ENCODE results near the gene SLC12A9.
A peak's percentile ranks its signal among the peaks of the same experiment; 100 is the strongest.
"Not testable (repeated sequence)": the region's sequence is repeated elsewhere in the genome, so short reads cannot be mapped to it uniquely, and the experiment has no call there.

The SLC12A9 gene, protein sequence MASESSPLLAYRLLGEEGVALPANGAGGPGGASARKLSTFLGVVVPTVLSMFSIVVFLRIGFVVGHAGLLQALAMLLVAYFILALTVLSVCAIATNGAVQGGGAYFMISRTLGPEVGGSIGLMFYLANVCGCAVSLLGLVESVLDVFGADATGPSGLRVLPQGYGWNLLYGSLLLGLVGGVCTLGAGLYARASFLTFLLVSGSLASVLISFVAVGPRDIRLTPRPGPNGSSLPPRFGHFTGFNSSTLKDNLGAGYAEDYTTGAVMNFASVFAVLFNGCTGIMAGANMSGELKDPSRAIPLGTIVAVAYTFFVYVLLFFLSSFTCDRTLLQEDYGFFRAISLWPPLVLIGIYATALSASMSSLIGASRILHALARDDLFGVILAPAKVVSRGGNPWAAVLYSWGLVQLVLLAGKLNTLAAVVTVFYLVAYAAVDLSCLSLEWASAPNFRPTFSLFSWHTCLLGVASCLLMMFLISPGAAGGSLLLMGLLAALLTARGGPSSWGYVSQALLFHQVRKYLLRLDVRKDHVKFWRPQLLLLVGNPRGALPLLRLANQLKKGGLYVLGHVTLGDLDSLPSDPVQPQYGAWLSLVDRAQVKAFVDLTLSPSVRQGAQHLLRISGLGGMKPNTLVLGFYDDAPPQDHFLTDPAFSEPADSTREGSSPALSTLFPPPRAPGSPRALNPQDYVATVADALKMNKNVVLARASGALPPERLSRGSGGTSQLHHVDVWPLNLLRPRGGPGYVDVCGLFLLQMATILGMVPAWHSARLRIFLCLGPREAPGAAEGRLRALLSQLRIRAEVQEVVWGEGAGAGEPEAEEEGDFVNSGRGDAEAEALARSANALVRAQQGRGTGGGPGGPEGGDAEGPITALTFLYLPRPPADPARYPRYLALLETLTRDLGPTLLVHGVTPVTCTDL

DNA sequence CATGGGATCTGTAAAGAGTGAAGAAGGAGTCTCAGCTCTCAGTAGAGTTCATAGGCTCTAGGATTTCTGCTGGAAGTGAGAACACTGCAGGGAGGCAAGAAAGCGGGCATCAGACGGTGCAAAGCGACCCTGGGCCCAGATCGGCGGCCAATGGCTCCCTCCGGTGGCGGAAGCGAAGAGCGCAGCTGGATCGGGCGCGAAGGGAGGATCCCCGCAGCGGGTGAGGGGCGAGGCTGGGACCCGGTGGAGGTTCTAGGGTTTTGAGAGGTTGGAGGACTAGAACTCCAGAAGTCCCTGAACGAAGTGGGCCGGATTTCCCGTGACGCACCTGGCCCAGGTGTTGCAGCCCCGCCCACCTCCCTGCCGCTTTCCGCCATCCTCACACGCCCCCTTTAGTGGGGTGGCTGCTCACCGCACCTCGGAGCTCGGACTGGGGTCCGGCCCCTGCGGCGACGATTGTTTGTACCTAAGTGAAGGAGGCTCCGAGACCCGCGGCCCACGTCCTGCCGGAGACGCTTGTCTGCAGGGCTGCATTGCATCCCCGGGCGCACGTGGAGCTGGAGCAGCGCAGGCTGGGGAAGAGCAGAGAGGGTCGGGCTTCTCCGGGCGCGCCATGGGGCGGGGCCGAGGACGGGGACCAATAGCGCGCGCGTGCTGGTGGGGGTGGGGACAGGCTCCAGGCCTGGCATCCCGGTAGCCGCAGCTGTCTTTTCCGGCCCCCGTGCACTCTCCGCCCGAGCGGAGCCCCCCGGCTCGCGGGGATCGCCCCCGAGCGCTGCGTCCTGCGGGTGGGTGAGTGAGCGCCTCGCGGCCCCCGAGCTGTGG lies at the start of gene SLC12A9:
Gene SLC12A9 (plus strand): TSS at position 666 of the 825 bp plus-strand sequence. CDS start 1,485 bp downstream, outside the sequence.
- DNase-seq (ENCODE audit: low read depth, low spot score): peak; percentile 65

DNA sequence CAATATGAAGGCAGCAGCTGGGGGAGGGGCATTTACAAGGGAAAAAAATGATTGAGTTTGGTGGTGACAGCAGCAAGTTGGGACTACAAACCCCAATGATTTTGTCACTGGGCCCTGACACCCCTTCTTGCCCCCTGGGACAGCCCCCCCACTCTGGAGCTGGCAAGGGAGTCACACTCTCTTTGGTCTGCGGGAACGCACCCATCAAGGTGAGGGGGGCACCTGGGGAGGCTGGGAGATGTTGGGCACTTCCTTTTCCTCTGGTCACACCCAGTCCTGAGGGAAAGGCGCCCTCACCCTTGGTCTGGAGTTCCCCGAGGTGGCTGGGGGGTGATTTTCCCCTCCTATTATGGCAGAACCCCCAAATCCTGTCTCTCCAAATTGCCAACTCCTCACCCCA lies 49.6 kb upstream of the SLC12A9 start:
- DNase-seq (ENCODE audit: low read depth, low spot score): no peak

DNA sequence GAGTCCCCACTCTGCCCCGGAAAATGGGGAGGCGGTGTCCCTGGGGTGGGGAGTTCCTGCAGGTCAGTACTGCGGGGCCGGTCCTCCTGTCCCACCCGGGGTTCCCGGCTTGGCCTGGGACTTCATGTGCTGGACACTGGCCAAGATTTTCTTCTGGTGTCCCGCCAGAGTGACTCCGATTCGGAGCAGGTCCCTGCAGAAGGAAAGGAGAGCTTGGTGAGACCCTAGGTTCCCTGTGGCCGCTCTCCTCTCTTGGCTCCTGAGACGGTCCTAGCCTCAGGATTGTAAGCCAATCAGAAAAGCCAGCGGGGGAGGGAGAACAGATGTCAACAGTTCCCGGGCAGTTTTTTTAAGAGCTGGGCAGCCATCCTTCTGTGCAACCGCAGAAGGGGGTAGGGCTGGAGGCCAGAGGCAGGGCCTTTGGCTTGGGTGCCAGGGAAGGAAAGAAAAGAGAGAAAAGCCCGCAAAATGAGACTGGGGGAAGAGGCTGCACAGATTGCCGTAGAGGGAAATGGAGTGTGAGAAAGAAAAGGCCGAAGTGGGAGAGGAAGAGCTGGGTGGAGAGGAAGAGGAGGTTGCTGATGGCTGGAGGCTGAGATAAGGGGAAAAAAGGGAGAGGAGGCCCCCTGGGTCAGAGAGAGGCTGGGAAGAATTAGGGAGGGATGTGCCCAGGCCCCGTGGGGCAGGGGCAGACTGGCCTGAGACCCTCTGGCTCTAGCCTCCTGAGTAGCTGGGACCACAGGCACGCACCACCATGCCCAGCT lies 48.9 kb upstream of the SLC12A9 start:
- DNase-seq (ENCODE audit: low read depth, low spot score): no peak

DNA sequence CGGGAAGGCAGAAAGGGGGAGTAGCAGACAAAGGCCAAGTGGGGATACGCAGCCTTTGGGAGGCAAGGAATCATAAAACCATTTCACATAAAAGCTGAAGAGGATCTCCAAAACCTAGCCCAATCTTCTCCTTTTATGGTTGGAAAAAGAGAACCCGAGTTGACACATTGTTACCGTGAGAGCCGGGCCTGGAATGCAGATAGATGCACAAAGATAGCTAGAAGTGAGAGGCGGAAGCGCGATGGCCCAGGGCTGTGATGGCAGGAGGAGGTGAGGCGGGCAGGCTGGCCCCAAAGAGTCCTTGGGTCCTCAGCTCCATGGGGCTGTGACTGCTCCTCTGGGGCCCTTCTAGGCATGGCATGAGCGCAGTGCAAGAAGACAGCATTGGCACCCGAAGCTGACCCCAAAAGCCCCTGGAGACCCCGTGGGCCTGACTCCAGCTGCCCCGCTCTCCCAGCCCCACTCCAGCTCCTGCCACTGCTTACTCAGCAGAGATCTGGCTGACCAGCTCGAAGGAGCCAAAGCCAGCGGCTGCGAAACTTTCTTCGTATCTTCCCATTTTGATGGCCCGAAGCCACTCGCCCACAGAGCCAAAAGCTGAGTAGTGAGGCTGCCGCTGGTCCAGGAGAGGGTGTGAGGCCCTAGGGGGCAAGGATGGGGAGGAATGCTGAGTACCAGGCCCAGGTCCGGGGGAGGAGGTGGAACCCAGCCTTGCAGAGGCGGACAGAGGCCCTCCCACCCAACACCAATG lies 47.7 kb upstream of the SLC12A9 start:
- no peak for DNase-seq (ENCODE audit: low read depth, low spot score)

DNA sequence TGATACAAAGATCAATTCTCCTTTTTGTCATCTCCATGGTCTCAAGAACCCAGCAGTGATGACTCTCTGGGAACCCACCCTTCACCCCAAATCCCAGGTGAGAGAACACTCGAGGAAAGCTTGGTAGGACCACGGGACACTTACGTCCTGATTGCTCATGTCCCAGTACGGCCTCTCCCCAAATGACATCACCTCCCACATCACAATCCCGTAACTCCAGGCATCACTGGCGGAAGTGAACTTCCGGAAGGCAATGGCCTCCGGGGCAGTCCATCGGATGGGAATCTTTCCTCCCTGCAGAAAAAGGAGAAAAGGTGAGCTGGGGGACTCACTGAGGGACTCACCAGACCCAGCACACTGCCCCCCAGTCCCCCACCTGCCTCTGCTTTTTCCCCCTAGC lies 46.2 kb upstream of the SLC12A9 start:
- no peak for DNase-seq (ENCODE audit: low read depth, low spot score)

DNA sequence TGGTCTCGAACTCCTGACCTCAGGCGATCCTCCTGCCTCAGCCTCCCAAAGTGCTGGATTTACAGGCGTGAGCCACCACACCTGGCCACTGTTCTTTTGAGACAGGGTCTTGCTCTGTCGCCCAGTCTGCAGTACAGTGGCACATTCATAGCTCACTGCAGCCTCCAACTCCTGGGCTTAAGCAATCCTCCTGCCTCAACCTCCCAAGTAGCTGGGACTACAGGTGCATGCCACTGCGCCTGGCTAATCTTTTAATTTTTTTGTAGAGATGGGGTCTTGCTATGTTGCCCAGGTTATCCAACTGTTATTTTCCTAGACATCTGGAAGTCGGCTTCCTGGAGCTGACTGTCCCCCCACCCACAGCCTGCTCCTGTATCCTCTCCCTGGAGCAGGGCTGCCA lies 45.6 kb upstream of the SLC12A9 start:
- not testable (repeated sequence) for DNase-seq (ENCODE audit: low read depth, low spot score)

DNA sequence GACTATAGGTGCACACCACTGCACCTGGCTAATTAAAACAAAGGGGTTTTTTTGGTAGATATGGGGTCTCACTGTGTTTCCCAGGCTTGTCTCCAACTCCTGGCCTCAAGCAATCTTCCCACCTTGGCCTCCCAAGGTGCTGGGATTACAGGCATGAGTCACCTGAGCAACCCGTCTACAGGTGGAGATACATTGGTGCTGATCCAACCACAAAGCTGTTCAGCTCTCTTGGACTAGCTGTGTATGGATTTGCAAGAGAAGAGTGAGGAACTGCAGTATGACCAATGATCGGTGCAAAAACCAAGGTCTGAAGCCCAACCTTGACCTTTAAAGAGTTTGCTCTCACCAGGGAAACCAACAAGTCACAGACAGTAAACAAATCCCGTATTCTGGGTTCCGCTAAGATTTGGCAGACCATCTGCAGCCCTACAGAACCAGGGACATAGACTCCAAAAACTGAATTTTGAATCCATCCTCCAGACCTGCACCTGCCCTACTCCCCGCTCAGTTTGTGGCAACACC lies 44.1 kb upstream of the SLC12A9 start:
- DNase-seq (ENCODE audit: low read depth, low spot score): no peak

DNA sequence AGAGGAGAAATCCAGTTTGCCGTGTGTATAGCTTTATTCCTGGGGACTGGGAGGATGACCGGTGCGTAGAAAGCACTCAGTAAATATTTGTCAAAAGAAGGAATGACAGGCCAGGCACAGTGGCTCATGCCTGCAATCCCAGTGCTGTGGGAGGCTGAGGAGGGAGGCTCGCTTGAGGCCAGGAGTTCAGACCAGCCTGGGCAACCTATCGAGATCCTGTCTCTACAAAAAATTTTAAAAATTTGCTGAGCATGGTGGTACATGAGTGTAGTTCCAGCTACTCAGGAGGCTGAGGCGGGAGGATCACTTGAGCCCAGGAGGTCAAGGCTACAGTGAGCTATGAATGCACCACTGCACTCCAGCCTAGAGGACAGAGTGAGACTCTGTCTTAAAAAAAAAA lies 41.0 kb upstream of the SLC12A9 start:
- DNase-seq (ENCODE audit: low read depth, low spot score): no peak

DNA sequence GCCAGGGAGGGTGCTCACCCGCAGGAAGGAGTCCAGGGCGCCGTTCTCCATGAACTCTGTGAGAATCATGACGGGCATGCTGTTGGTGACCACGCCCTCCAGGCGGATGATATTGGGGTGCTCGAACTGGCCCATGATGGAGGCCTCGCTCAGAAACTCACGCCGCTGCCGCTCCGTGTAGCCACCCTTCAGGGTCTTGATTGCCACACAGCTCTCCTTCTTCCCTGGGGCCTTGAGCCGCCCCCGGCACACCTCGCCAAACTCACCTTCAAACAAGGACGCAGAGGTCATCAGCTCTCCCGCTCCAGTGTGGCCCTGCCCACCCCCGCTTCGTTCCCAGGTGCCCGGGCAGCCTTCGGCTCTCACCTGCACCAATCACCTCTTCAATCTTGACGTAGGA lies 39.8 kb upstream of the SLC12A9 start:
- DNase-seq (ENCODE audit: low read depth, low spot score): no peak

DNA sequence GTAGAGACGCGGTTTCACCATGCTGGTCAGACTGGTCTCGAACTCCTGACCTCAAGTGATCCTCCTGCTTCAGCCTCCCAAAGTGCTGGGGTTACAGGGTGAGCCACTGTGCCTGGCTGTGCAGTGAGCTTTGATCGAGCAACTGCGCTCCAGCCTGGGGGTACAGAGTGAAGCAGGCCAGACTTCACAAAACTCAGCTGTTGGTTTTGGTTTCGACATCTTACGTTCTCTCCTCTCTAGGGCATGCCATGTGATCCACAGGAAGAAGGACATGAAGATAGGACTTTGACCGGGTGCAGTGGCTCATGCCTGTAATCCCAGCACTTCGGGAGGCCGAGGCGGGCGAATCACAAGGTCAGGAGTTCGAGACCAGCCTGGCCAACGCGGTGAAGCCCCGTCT lies 36.0 kb upstream of the SLC12A9 start:
- not testable (repeated sequence) for DNase-seq (ENCODE audit: low read depth, low spot score)

DNA sequence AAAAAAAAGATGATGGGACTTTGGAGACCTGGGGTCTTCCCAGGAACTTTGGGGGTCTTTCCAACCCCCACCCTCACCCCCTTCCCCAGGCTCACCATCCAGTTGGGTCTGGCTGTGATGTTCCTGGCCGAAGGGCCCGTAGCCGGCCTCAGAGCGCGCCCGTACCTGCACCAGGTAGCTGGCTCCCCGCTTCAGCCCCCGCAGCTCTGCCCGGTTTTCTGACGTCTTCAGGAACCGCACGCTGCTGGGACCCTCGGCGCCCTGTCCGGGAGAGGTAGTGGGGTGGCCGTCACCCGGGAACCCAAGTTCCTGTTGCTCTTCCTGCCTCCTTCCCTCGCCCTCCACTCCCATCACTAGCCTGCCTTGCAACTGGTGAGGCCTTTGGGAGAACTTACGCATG lies 35.4 kb upstream of the SLC12A9 start:
- DNase-seq (ENCODE audit: low read depth, low spot score): no peak

DNA sequence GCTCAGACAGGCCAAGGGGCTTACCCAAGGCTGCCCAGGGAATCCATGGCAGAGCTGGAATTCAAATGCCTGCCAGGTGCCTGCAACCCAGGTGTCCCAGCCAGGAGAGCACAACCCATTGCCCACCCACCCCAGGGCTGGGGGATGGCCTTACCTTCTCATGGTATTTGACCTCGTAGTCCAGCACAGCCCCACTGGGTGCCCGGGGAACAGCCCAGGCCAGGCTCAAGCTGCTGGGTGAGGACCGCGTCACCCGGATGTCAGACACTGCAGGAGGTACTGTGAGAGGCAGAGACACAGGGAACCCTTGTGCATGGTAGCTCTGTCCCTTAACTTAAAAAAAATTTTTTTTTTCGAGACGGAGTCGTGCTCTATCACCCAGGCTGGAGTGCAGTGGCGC lies 34.1 kb upstream of the SLC12A9 start:
- no peak for DNase-seq (ENCODE audit: low read depth, low spot score)

DNA sequence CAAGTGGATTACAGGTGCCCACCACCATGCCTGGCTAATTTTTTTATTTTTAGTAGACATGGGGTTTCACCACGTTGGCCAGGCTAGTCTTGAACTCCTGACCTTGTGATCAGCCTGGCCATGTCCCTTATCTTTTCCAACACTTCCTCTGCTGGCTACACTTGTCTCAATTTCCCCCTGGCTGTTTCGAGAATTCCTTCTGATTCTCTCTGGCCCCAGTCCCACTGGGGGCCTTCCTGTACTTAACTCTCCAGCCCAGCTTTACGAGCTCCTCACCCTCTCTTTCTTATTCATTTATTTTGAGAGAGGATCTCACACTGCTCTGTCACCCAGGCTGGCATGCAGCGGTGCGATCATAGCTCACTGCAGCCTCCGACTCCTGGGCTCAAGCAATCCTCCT lies 33.7 kb upstream of the SLC12A9 start:
- no peak for DNase-seq (ENCODE audit: low read depth, low spot score)

DNA sequence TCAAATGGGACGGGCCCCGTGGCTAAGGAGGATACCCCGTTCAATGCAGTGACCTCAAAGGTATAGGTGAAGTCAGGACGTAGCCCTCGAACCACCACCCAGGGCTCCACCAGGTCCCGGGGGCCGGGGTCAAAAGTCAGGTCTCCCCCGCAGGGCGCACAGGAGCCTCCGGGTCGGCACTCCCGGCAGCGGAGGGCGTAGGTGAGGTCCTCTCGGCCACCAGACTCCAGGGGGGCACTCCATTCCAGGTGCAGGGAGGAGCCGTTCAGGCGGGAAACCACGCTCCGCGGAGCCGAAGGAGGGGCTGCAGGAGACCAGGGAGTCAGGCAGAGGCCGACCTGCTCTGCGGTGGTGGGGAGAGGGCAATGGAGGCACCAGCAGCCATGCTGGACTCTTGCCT lies 32.9 kb upstream of the SLC12A9 start:
- DNase-seq (ENCODE audit: low read depth, low spot score): no peak

DNA sequence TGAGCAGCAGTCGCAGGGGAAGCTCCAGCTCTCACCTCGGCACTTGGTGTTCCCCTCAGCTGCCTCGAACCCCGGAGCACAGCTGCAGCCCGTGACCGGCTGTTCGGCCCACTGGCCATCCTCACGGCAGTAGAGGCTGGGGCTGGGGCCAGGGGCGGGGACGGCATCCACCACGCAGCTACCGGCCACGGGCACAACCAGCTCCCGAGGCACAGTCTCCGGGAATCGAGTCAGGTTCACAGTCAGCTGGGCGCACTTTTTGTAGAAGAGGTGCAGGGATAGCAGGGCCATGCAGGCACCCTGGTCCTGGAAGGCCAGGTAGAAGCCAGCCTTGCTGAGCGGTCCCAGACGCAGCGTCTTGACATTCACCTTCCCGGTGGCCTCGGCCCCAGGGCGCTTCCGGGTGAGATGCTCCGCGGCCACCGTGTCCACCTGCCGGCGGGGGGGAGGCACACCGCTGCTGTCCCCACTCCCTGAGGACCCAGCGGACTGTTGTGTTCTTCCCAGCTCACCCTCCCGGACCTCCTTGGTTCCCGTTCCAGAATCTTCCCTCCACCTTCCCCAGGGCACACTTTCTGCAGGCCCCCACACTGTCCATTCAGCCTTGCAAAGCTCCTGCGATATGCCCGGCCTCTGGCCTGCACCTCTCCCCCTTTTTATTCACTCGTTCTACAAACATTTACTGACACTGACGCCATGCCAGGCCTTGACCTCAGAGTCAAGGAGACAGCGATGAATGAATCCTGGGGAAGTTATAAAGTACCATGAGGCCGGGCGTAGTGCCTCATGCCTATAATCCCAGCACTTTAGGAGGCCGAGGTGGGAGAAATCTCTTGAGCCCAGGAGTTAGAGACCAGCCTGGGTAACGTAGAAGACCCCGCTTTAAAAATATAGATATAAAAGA lies 30.0 kb upstream of the SLC12A9 start:
- DNase-seq (ENCODE audit: low read depth, low spot score): no peak

DNA sequence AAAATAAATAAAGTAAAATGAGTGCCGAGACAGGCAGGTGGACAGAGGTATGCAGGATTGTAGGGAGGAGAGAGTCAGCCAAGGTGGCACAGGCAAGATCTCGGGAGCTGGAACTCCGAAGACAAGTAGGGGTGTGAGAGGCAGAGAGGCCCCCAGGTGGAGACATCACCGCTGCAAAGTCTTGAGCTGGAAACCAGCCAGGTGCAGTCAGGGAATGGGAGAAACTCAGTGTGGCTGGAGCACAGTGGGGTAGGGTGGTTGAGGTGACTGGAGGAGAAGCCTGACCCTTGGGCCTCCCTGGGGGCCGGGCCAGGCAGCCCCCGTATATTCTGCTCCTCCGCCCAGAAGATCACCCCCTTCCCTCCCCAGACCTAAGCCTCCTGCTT lies 29.4 kb upstream of the SLC12A9 start:
- no peak for DNase-seq (ENCODE audit: low read depth, low spot score)

DNA sequence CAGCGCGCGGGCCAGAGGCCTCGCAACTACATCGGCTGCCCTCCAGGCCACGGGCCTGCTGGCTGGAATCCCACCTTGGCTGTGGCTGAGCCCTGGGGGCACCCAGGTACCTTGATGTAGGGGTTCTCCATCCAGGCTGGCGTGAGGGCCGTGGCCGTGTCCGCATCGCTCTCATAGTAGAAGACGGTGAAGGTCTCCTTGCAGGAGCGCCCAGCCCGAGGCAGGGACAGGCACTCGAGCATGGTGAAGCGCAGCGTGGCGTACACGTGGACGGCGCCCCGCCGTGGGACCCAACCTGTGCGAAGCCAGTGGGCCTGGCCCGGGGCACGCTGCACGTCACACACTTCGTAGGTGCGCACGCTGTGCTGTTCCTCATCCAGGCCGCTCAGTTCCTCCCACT lies 29.0 kb upstream of the SLC12A9 start:
- no peak for DNase-seq (ENCODE audit: low read depth, low spot score)

DNA sequence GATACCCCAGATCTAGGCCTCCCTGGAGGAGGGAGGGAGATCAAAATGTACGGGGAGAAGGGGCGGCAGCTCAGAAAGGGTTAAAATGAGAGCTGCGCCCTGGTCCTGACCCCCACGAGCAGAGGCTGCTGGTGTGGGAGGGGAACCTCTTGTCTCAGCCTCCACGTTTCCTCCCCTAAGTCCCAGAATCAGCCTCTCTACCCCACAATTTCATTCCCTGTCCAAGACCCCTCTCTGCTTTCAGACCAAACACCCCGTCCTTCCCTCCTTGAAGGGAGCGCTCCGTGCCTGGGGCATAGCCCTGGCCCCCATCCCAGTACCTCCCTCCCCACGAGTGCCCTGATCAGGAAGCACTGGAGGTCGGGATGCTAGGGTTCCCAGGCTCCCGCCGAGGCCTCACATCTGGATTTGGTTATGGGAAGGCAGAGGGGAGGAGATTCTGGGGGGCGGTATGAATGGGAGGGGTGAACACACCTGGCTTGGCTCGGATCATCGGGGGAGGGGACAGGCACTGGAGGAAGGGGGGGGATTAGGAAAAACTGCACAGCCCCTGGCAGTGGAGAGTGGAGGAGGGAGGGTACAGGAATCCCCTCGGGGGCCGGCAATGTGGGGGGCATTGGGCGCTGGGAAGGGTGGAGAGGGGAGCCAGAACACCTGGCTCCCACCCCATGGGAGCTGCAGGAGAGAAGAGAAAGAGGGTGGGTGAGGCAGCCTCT lies 27.9 kb upstream of the SLC12A9 start:
- no peak for DNase-seq (ENCODE audit: low read depth, low spot score)
